Activated T-helper 17 cell treated with anti-CD3 and anti-CD28 coated beads, Interleukin-2, amount 50 U/mL, for 72 hours (primary cell): Measurements from ENCODE around the gene HNRNPDL. TPM values are rescaled to one million over a fixed set of nuclear protein-coding genes. Genes with fewer than 3 reads are reported as not detected.
"Not testable (repeated sequence)": the region's sequence is repeated elsewhere in the genome, so short reads cannot be mapped to it uniquely, and the experiment has no call there.

Experiments
- ATAC-seq: fragments of 150-1000 bp; cut with Tn5 transposase; replicated peaks from 2 replicates; pipeline ENCODE4 v1.10.0; 2021; ENCODE audit warnings: mild to moderate bottlenecking, moderate library complexity
- H3K27ac Mint-ChIP-seq: one replicate; pipeline ENCODE4 v1.8.0; 2022; ENCODE audit warnings: mixed read lengths
- H3K27me3 Mint-ChIP-seq: one replicate; pipeline ENCODE4 v1.8.0; 2022; ENCODE audit warnings: mixed read lengths
- H3K36me3 Mint-ChIP-seq: one replicate; pipeline ENCODE4 v1.8.0; 2022; ENCODE audit warnings: low read depth, mild to moderate bottlenecking, mixed read lengths
- H3K4me1 Mint-ChIP-seq: one replicate; pipeline ENCODE4 v1.8.0; 2022; ENCODE audit warnings: mixed read lengths
- H3K4me3 Mint-ChIP-seq: one replicate; pipeline ENCODE4 v1.8.0; 2022; ENCODE audit warnings: mild to moderate bottlenecking, mixed read lengths
- H3K9me3 Mint-ChIP-seq: one replicate; pipeline ENCODE4 v1.8.0; 2022; ENCODE audit warnings: mixed read lengths
- total RNA-seq, 2 donors: library from RNA; stranded (reverse); gene quantifications; one replicate each; pipeline ENCODE4 v1.2.3, GENCODE V29; 2022

Gene HNRNPDL
- total RNA-seq, 2 donors from 2014 or later: 158 to 260 TPM

DNA sequence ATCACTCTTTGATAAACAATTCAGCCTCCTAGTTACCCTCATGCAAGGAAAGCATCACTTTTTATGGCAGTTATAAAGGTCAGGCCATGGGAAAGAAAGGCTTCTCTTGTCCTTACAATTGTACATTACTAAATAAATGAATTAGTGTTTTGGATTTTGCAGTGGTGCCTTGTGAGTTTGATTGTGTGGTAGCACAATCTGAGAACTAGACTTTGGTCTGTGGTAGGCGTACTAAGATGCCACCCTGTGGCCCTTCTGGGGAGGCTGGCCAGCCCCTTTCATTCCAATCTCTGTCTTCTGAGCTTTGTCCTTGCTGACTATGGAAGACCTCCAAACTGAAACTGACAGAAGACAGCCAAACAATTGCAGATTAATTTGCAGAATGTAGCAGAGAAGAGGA lies 41.9 kb downstream of the HNRNPDL start:
- no peaks in the 10 kb centered on the region for H3K36me3 Mint-ChIP-seq

DNA sequence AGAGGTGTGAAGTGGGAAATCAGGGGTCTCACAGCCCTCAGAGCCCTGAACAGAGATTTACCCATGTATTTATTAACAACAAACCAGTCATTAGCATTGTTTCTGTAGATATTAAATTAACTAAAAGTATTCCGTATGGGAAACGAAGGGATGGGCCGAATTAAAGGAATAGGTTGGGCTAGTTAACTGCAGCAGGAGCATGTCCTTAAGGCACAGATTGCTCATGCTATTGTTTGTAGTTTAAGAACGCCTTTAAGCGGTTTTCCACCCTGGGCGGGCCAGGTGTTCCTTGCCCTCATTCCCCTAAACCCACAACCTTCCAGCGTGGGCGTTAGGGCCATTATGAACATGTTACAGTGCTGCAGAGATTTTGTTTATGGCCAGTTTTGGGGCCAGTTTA lies 44.0 kb downstream of the HNRNPDL start:
- not testable (repeated sequence) for H3K27me3 Mint-ChIP-seq, H3K9me3 Mint-ChIP-seq, H3K27ac Mint-ChIP-seq, H3K36me3 Mint-ChIP-seq, H3K4me1 Mint-ChIP-seq, ATAC-seq, H3K4me3 Mint-ChIP-seq

More for the DNA sequence above, 41.9 kb downstream of the HNRNPDL start:
- no peak overlapping the region for H3K4me3 Mint-ChIP-seq
- H3K27ac Mint-ChIP-seq: no peak overlapping the region
- no peak for ATAC-seq
- no peaks in the 10 kb centered on the region for H3K9me3 Mint-ChIP-seq
- no peaks in the 10 kb centered on the region for H3K4me1 Mint-ChIP-seq
- peaks cover 8% of the 10 kb centered on the region for H3K27me3 Mint-ChIP-seq

GRCh38 chr4:82382751-82383150 lies 47.5 kb downstream of the HNRNPDL start:
- no peak for ATAC-seq
- Mint-ChIP-seq H3K4me3 (no peak overlapping the region), H3K9me3 (no peaks in the 10 kb centered on the region), H3K27ac (no peak overlapping the region), H3K4me1 (peaks cover 2% of the 10 kb centered on the region), H3K36me3 (peaks cover 2% of the 10 kb centered on the region), H3K27me3 (peaks cover 8% of the 10 kb centered on the region)

DNA sequence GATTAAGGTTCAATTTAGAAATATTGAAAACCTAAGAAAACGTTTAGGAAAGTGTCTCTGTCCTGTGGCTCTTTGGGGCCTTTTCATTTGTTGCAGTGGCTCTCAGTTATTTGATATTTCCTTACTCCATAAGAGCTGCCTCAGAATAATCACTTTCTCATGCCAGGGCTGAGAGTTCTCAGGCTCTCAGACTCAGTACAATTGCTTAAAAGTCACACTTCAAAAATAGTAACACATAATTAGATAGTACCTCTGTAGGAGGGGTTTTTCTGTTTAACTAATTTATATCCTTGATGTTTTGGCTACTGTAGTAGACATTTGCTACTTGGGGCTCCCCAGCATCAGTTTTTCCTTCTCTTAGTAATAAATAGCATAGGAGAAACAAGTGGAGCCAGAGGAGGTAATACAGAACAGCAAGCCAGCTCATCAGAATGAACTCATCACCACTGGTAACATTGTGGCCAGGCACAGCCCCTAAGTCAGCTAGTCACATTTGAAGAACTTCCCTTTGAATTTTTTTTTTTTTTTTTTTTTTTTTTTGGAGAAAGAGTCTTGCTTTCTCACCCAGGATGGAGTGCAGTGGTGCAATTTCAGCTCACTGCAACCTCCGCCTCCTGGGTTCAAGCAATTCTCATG lies 48.5 kb downstream of the HNRNPDL start:
- peak; percentile 63 for ATAC-seq
- Mint-ChIP-seq H3K4me3 (no peak overlapping the region), H3K36me3 (peaks cover 4% of the 10 kb centered on the region), H3K9me3 (no peaks in the 10 kb centered on the region), H3K27ac (no peak overlapping the region), H3K27me3 (peaks cover 7% of the 10 kb centered on the region), H3K4me1 (peaks cover 4% of the 10 kb centered on the region)

GRCh38 chr4:82381235-82381634 lies 49.0 kb downstream of the HNRNPDL start:
- Mint-ChIP-seq H3K27me3 (peaks cover 3% of the 10 kb centered on the region), H3K9me3 (no peaks in the 10 kb centered on the region)

DNA sequence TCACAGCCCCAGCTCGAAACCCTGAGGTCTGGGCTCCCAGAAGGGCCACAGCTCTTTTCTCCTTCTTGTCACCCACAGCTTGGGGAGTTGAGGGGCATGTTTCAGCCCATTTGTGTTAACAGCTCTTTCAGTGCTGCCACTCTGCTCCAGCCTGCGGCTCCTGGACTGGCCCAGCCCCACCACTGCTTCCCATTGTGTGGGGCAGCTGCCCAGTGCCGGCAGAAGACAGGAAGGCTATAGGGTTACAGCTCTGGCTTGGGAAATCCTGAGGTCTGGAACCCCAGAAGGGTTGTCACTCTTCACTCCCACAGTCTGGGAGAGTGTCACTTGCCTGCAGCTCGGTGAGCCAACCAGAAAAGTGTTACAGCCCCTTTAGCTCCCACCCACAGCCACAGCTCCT lies 49.4 kb downstream of the HNRNPDL start:
- ATAC-seq: no peak
- H3K27ac Mint-ChIP-seq: no peak overlapping the region
- H3K36me3 Mint-ChIP-seq: peaks cover 13% of the 10 kb centered on the region
- H3K4me3 Mint-ChIP-seq: no peak overlapping the region
- H3K27me3 Mint-ChIP-seq: peaks cover 2% of the 10 kb centered on the region
- peaks cover 13% of the 10 kb centered on the region for H3K4me1 Mint-ChIP-seq
- H3K9me3 Mint-ChIP-seq: no peaks in the 10 kb centered on the region

More at GRCh38 chr4:82381235-82381634, 49.0 kb downstream of the HNRNPDL start:
- Mint-ChIP-seq H3K4me1 (peaks cover 9% of the 10 kb centered on the region), H3K4me3 (no peak overlapping the region), H3K27ac (no peak overlapping the region), H3K36me3 (peaks cover 9% of the 10 kb centered on the region)
- no peak for ATAC-seq

GRCh38 chr4:82380344-82380743 lies 49.9 kb downstream of the HNRNPDL start:
- Mint-ChIP-seq H3K4me1 (peaks cover 15% of the 10 kb centered on the region), H3K27me3 (no peaks in the 10 kb centered on the region), H3K4me3 (no peak overlapping the region), H3K9me3 (no peaks in the 10 kb centered on the region), H3K36me3 (peaks cover 15% of the 10 kb centered on the region), H3K27ac (no peak overlapping the region)
- ATAC-seq: no peak

DNA sequence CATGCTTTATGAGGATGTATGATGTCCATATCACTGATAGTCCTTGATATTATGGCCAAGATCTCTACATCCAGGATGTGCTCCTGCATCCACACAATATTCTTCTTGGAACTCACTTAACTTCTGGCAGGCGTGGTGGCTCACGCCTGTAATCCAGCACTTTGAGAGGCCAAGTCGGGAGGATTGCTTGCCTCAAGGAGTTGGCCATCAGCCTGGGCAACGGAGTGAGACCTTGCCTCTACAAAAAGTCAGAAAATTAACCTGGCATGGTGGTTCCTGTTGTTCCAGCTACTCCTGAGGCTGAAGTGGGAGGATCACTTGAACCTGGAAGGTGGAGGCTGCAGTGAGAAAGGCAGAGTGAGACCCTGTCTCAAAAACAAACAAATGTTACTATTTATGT lies 54.2 kb downstream of the HNRNPDL start:
- no peak for ATAC-seq
- Mint-ChIP-seq H3K4me3 (peak overlapping the region; percentile 100), H3K27ac (no peak overlapping the region), H3K27me3 (no peaks in the 10 kb centered on the region), H3K9me3 (no peaks in the 10 kb centered on the region), H3K4me1 (peaks cover 15% of the 10 kb centered on the region), H3K36me3 (peaks cover 53% of the 10 kb centered on the region)

GRCh38 chr4:82373816-82374625 lies 56.2 kb downstream of the HNRNPDL start, which contains the start of gene HNRNPD:
TSS of gene HNRNPD (minus strand) at chr4:82373991. CDS start at chr4:82373678, 313 bp downstream.
- Mint-ChIP-seq H3K9me3 (no peaks in the 10 kb centered on the region), H3K27me3 (no peaks in the 10 kb centered on the region), H3K27ac (peak within 1 kb of the TSS; percentile 94), H3K4me1 (peaks cover 26% of the 10 kb centered on the region), H3K36me3 (peaks cover 74% of the 10 kb centered on the region), H3K4me3 (peak within 1 kb of the TSS; percentile 100)
- peak; percentile 89 for ATAC-seq

GRCh38 chr4:82373486-82373815 lies 56.8 kb downstream of the HNRNPDL start:
- Mint-ChIP-seq H3K4me1 (peaks cover 32% of the 10 kb centered on the region), H3K36me3 (peaks cover 80% of the 10 kb centered on the region), H3K27me3 (no peaks in the 10 kb centered on the region), H3K27ac (peak overlapping the region; percentile 94), H3K9me3 (no peaks in the 10 kb centered on the region), H3K4me3 (peak overlapping the region; percentile 100)
- ATAC-seq: peak; percentile 29

Other genes with a start within 250 kb of the HNRNPDL start
- 100 to 1,000 TPM; 241 to 437 TPM for gene HNRNPD, start 56.5 kb downstream of the HNRNPDL start, total RNA-seq
- 10 to 100 TPM; 48.0 to 61.1 TPM for gene ENOPH1, start 128 bp upstream of the HNRNPDL start, total RNA-seq
- not detected for gene TMEM150C, start 131.5 kb upstream of the HNRNPDL start, total RNA-seq